ENCODE results near the gene NELFA. TPM values are rescaled to one million over a fixed set of nuclear protein-coding genes. Genes with fewer than 3 reads are reported as not detected.
A peak's percentile ranks its signal among the peaks of the same experiment; 100 is the strongest.
"Not testable (repeated sequence)": the region's sequence is repeated elsewhere in the genome, so short reads cannot be mapped to it uniquely, and the experiment has no call there.

NELFA gene
- total RNA-seq, 2 donors from 2014 or later, result 40.8 to 42.7 TPM

- ATAC-seq (replicated peaks), result no peak
- no peak overlapping the region for H3K27ac Mint-ChIP-seq
Observed at GRCh38 chr4:2011583-2011982, 2.8 kb upstream of the NELFA start.

DNA sequence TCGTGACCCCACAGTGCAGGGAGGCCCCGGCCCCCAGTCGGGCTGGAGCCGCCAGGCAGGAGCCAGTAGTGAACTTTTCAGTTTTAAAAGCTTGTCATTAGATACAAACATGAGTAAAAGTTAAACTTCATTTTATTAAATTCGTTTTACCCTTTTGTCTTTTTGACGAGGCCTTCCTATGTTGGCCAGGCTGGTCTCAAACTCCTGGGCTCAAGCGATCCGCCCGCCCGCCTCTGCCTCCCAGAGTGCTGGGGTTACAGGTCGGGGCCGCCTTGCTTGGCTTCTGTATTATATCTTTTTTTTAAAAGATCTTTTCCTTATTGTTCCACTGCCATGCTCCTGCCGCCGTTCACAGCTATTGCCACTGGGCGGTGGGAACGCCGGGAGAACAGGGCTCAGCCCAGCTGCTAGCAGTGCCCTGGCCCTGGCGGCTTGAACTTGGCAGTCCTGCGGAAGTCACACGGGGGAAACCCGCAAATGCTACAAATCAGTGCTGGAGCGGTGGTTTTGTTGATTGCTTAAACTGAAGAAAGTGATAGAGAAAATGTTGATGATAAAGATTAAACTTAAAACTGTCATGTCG lies 968 bp upstream of the NELFA start:
- ATAC-seq (replicated peaks), result peak; percentile 44
- no peaks in the 10 kb centered on the region for H3K9me3 Mint-ChIP-seq

More at GRCh38 chr4:2011583-2011982, 2.8 kb upstream of the NELFA start:
- Mint-ChIP-seq H3K4me3 (no peak overlapping the region), H3K4me1 (peaks cover 16% of the 10 kb centered on the region), H3K9me3 (no peaks in the 10 kb centered on the region), H3K27me3 (no peaks in the 10 kb centered on the region), H3K36me3 (ENCODE audit: low read depth) (peaks cover 13% of the 10 kb centered on the region)

GRCh38 chr4:2008671-2008920 lies 178 bp downstream of the NELFA start:
- peak overlapping the region; percentile 90 for H3K4me3 Mint-ChIP-seq
- H3K4me1 Mint-ChIP-seq, result peaks cover 24% of the 10 kb centered on the region
- no peaks in the 10 kb centered on the region for H3K27me3 Mint-ChIP-seq
- peak overlapping the region; percentile 87 for H3K27ac Mint-ChIP-seq
- H3K36me3 Mint-ChIP-seq (ENCODE audit: low read depth), result peaks cover 38% of the 10 kb centered on the region
- no peak for ATAC-seq (replicated peaks)
- no peaks in the 10 kb centered on the region for H3K9me3 Mint-ChIP-seq

More for the DNA sequence above, 968 bp upstream of the NELFA start:
- Mint-ChIP-seq H3K4me1 (peaks cover 24% of the 10 kb centered on the region), H3K36me3 (ENCODE audit: low read depth) (peaks cover 30% of the 10 kb centered on the region), H3K4me3 (peak overlapping the region; percentile 90), H3K27ac (peak overlapping the region; percentile 86), H3K27me3 (no peaks in the 10 kb centered on the region)

DNA sequence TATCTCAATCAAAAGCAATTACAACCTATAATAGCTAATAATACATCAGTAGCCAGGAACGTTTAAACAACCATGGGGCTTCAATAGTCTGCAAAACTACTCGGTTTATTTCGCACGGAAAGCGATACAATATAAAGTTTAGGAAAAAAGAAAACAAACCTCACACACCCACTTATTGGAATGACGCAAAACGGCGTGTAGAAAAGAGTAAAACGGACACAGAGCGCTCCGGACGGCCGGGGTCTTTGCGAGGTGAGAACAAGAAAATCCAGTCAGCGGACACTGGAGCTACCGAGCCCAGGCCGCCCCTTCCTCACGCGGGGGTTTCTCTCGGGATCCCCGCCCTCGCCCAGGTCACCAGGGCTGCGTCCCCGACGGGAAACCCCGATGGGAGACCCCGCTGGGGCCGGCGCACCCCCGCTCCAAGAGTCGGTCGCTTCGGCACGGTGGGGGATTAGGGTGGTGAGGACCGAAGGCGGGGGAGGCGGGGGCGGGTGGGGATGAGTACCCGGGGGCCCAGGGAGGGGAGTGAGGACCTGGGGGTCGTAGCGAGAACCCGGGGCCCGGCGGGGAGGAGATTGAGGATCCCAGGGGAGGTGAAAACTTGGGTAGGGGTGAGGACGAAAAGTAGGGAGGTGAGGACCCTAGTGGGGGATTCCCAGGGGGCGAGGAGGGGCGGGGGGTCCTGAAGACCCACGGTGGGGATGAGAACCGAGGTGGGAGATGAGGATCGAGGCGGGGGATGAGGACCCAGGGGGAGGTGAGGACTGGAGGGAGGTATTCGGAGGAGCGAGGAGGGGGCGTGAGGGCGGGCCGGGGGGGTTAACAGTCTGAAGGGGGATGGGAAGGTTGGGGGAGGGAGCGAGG lies 737 bp downstream of the NELFA start:
- Mint-ChIP-seq H3K27ac (peak overlapping the region; percentile 93), H3K36me3 (ENCODE audit: low read depth) (peaks cover 44% of the 10 kb centered on the region), H3K4me3 (peak overlapping the region; percentile 90), H3K9me3 (no peaks in the 10 kb centered on the region), H3K4me1 (peaks cover 29% of the 10 kb centered on the region), H3K27me3 (no peaks in the 10 kb centered on the region)
- ATAC-seq (replicated peaks), result no peak

GRCh38 chr4:2006956-2007653 lies 1.7 kb downstream of the NELFA start:
- Mint-ChIP-seq H3K4me1 (peaks cover 38% of the 10 kb centered on the region), H3K27me3 (no peaks in the 10 kb centered on the region), H3K36me3 (ENCODE audit: low read depth) (peaks cover 53% of the 10 kb centered on the region), H3K4me3 (peak overlapping the region; percentile 90), H3K27ac (peak overlapping the region; percentile 93), H3K9me3 (no peaks in the 10 kb centered on the region)
- ATAC-seq (replicated peaks), result no peak

DNA sequence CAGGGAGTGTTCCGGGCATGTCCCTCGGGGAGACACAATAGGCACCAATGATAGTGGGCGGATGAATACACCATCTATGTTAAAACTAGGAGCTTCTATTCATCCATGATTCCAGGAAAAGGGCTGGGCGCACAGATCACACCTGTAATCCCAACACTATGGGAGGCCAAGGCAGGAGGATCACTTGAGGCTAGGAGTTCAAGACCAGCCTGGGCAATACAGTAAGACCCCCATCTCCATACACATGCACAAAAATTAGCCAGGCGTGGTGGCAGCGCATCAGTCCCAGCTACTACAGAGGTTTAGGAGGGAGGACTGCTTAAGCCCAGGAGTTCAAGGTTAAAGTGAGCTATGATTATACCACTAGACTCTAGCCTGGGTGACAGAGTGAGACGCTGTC lies 2.4 kb downstream of the NELFA start:
- Mint-ChIP-seq H3K4me1 (peaks cover 38% of the 10 kb centered on the region), H3K4me3 (peak overlapping the region; percentile 90), H3K27me3 (no peaks in the 10 kb centered on the region), H3K27ac (no peak overlapping the region), H3K36me3 (ENCODE audit: low read depth) (peaks cover 60% of the 10 kb centered on the region), H3K9me3 (no peaks in the 10 kb centered on the region)
- ATAC-seq (replicated peaks), result no peak

GRCh38 chr4:2003361-2003760 lies 5.4 kb downstream of the NELFA start:
- H3K27me3 Mint-ChIP-seq; H3K4me3 Mint-ChIP-seq; H3K27ac Mint-ChIP-seq; ATAC-seq (replicated peaks): not testable (repeated sequence)
- peaks cover 90% of the 10 kb centered on the region for H3K36me3 Mint-ChIP-seq (ENCODE audit: low read depth)
- H3K4me1 Mint-ChIP-seq, result peaks cover 41% of the 10 kb centered on the region
- H3K9me3 Mint-ChIP-seq, result peaks cover 11% of the 10 kb centered on the region

DNA sequence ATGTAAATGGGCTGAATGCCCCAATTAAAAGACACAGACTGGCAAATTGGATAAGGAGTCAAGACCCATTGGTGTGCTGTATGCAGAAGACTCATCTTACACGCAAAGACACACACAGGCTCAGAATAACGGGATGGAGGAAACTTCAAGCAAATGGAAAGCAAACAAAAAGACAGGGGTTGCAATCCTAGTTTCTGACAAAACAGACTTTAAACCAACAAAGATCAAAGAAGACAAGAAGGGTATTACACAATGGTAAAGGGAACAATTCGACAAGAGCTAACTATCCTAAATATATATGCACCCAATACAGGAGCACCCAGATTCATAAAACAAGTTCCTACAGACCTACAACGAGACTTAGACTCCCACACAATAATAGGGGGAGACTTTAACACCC lies 9.5 kb downstream of the NELFA start:
- H3K4me1 Mint-ChIP-seq, result peaks cover 45% of the 10 kb centered on the region
- not testable (repeated sequence) for H3K4me3 Mint-ChIP-seq; H3K27ac Mint-ChIP-seq; ATAC-seq (replicated peaks); H3K27me3 Mint-ChIP-seq
- peaks cover 89% of the 10 kb centered on the region for H3K36me3 Mint-ChIP-seq (ENCODE audit: low read depth)
- peaks cover 17% of the 10 kb centered on the region for H3K9me3 Mint-ChIP-seq

DNA sequence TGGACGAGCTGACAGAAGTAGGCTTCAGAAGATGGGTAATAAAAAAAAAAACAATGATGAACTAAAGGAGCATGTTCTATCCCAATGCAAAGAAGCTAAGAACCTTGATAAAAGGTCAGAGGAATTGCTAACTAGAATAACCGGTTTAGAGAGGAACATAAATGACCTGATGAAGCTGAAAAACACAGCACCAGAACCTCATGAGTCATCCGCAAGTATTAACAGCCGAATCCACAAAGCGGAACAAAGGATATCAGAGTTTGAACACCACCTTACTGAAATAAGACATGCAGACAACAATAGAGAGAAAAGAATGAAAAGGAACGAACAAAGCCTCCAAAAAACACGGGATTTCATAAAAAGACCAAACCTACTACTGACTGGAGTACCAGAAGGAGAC lies 10.5 kb downstream of the NELFA start:
- Mint-ChIP-seq H3K27me3 (no peaks in the 10 kb centered on the region), H3K4me1 (peaks cover 43% of the 10 kb centered on the region), H3K27ac (no peak overlapping the region), H3K4me3 (no peak overlapping the region), H3K9me3 (peaks cover 17% of the 10 kb centered on the region), H3K36me3 (ENCODE audit: low read depth) (peaks cover 79% of the 10 kb centered on the region)
- no peak for ATAC-seq (replicated peaks)

DNA sequence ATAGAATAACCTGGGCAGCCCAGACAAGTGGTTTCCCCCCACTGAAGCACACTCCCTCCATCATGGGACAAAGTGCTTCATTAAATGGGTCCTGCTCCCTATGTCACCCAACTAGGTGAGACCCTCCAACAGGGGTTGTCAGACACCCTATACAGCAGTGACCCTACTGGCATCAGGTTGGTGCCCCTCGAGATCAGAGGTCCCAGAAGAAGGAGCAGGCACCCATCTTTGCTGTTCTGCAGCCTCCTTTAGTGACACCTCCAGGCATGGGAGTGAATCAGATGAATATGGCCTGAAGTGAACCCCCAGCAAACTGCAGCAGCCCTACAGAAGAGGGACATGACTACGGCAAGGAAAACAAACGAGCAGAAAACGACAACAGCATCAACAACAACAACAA lies 11.1 kb downstream of the NELFA start:
- Mint-ChIP-seq H3K4me1 (peaks cover 37% of the 10 kb centered on the region), H3K4me3 (no peak overlapping the region), H3K9me3 (peaks cover 17% of the 10 kb centered on the region), H3K27me3 (no peaks in the 10 kb centered on the region), H3K27ac (no peak overlapping the region), H3K36me3 (ENCODE audit: low read depth) (peaks cover 73% of the 10 kb centered on the region)
- no peak for ATAC-seq (replicated peaks)

- H3K27ac Mint-ChIP-seq, result peak overlapping the region; percentile 46
- H3K9me3 Mint-ChIP-seq, result peaks cover 17% of the 10 kb centered on the region
- H3K4me1 Mint-ChIP-seq, result peaks cover 31% of the 10 kb centered on the region
- no peak for ATAC-seq (replicated peaks)
- H3K36me3 Mint-ChIP-seq (ENCODE audit: low read depth), result peaks cover 67% of the 10 kb centered on the region
- no peak overlapping the region for H3K4me3 Mint-ChIP-seq
- H3K27me3 Mint-ChIP-seq, result no peaks in the 10 kb centered on the region
Observed at GRCh38 chr4:1996866-1997611, 11.7 kb downstream of the NELFA start.

DNA sequence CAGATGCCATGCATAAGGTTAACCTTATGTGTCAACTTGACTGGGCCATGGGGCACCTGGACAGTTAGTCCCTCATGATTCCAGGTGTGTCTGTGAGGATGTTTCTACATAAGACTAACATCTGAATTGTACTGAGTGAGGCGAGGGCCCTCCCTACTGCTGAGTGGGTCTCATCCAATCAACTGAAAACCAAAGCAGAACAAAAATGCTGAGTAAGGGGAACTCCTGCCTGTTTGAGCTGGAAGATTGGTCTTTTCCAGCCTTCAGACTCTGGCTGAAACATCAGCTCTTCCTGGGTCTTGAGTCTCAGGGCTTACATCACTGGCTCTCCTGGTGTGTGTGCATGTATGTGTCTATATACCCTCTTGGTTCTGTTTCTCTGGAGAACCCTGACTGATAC lies 13.8 kb downstream of the NELFA start:
- no peak for ATAC-seq (replicated peaks)
- H3K27ac Mint-ChIP-seq, result no peak overlapping the region
- H3K27me3 Mint-ChIP-seq, result no peaks in the 10 kb centered on the region
- peaks cover 10% of the 10 kb centered on the region for H3K9me3 Mint-ChIP-seq
- H3K4me1 Mint-ChIP-seq, result peaks cover 24% of the 10 kb centered on the region
- H3K4me3 Mint-ChIP-seq, result no peak overlapping the region
- H3K36me3 Mint-ChIP-seq (ENCODE audit: low read depth), result peaks cover 64% of the 10 kb centered on the region

- H3K36me3 Mint-ChIP-seq (ENCODE audit: low read depth), result peaks cover 64% of the 10 kb centered on the region
- ATAC-seq (replicated peaks); H3K9me3 Mint-ChIP-seq; H3K27me3 Mint-ChIP-seq; H3K27ac Mint-ChIP-seq; H3K4me3 Mint-ChIP-seq: not testable (repeated sequence)
- peaks cover 22% of the 10 kb centered on the region for H3K4me1 Mint-ChIP-seq
Observed at GRCh38 chr4:1993718-1994516, 14.9 kb downstream of the NELFA start.

GRCh38 chr4:1993169-1993516 lies 15.6 kb downstream of the NELFA start:
- Mint-ChIP-seq H3K27ac (no peak overlapping the region), H3K4me3 (no peak overlapping the region), H3K27me3 (no peaks in the 10 kb centered on the region)

More at GRCh38 chr4:1993169-1993516, 15.6 kb downstream of the NELFA start:
- Mint-ChIP-seq H3K4me1 (peaks cover 17% of the 10 kb centered on the region), H3K9me3 (peaks cover 4% of the 10 kb centered on the region), H3K36me3 (ENCODE audit: low read depth) (peaks cover 64% of the 10 kb centered on the region)
- no peak for ATAC-seq (replicated peaks)
